ENCODE data around the gene PLOD1. TPM values are rescaled to one million over a fixed set of nuclear protein-coding genes. Genes with fewer than 3 reads are reported as not detected.

PLOD1 gene
- total and polyA plus RNA-seq, 2 experiments from 2014 or later = 22.4 to 62.9 TPM

- H3F3A ChIP-seq (replicated peaks; ENCODE audit: low read depth) = 0 out of 2 replicates have a peak, but pooled peaks cover 5% of the 10 kb centered on the region
- Mint-ChIP-seq H3K4me3 (peak overlapping the region; percentile 80; the same call in 2 of the 3 replicates), H3K9me3 (no peaks in the 10 kb centered on the region; the same call in 2 of the 3 replicates), H3K27ac (no peak overlapping the region), H3K36me3 (ENCODE audit: low read depth) (peaks cover 27% of the 10 kb centered on the region), H3K27me3 (ENCODE audit: insufficient read depth, low read depth, poor library complexity) (peaks cover 7% of the 10 kb centered on the region), H3K4me1 (peaks cover 21% of the 10 kb centered on the region)
- H2AFZ ChIP-seq = no peak overlapping the region
- H3K4me3 ChIP-seq = peak overlapping the region; percentile 59
- no peaks in the 10 kb centered on the region for H3K9me2 ChIP-seq (ENCODE audit: insufficient read depth)
- DNase-seq (ENCODE audit: low spot score) (no peak), ATAC-seq (peak; percentile 47)
- 0 out of 2 replicates have a peak, but pooled peaks cover 6% of the 10 kb centered on the region for H3K36me3 ChIP-seq (ENCODE audit: insufficient read depth)
- peaks cover 9% of the 10 kb centered on the region for H3K4me1 ChIP-seq (ENCODE audit: insufficient read depth)
- no peak overlapping the region for H3K27ac ChIP-seq (ENCODE audit: low read depth)
- peaks cover 33% of the 10 kb centered on the region for H3K79me2 ChIP-seq (replicated peaks; ENCODE audit: insufficient read depth)
- no peak for TF ChIP-seq STAT1 (IDR thresholded peaks at IDR 0.05; ENCODE audit: unreplicated experiment)
- TF ChIP-seq, protein P1, sequence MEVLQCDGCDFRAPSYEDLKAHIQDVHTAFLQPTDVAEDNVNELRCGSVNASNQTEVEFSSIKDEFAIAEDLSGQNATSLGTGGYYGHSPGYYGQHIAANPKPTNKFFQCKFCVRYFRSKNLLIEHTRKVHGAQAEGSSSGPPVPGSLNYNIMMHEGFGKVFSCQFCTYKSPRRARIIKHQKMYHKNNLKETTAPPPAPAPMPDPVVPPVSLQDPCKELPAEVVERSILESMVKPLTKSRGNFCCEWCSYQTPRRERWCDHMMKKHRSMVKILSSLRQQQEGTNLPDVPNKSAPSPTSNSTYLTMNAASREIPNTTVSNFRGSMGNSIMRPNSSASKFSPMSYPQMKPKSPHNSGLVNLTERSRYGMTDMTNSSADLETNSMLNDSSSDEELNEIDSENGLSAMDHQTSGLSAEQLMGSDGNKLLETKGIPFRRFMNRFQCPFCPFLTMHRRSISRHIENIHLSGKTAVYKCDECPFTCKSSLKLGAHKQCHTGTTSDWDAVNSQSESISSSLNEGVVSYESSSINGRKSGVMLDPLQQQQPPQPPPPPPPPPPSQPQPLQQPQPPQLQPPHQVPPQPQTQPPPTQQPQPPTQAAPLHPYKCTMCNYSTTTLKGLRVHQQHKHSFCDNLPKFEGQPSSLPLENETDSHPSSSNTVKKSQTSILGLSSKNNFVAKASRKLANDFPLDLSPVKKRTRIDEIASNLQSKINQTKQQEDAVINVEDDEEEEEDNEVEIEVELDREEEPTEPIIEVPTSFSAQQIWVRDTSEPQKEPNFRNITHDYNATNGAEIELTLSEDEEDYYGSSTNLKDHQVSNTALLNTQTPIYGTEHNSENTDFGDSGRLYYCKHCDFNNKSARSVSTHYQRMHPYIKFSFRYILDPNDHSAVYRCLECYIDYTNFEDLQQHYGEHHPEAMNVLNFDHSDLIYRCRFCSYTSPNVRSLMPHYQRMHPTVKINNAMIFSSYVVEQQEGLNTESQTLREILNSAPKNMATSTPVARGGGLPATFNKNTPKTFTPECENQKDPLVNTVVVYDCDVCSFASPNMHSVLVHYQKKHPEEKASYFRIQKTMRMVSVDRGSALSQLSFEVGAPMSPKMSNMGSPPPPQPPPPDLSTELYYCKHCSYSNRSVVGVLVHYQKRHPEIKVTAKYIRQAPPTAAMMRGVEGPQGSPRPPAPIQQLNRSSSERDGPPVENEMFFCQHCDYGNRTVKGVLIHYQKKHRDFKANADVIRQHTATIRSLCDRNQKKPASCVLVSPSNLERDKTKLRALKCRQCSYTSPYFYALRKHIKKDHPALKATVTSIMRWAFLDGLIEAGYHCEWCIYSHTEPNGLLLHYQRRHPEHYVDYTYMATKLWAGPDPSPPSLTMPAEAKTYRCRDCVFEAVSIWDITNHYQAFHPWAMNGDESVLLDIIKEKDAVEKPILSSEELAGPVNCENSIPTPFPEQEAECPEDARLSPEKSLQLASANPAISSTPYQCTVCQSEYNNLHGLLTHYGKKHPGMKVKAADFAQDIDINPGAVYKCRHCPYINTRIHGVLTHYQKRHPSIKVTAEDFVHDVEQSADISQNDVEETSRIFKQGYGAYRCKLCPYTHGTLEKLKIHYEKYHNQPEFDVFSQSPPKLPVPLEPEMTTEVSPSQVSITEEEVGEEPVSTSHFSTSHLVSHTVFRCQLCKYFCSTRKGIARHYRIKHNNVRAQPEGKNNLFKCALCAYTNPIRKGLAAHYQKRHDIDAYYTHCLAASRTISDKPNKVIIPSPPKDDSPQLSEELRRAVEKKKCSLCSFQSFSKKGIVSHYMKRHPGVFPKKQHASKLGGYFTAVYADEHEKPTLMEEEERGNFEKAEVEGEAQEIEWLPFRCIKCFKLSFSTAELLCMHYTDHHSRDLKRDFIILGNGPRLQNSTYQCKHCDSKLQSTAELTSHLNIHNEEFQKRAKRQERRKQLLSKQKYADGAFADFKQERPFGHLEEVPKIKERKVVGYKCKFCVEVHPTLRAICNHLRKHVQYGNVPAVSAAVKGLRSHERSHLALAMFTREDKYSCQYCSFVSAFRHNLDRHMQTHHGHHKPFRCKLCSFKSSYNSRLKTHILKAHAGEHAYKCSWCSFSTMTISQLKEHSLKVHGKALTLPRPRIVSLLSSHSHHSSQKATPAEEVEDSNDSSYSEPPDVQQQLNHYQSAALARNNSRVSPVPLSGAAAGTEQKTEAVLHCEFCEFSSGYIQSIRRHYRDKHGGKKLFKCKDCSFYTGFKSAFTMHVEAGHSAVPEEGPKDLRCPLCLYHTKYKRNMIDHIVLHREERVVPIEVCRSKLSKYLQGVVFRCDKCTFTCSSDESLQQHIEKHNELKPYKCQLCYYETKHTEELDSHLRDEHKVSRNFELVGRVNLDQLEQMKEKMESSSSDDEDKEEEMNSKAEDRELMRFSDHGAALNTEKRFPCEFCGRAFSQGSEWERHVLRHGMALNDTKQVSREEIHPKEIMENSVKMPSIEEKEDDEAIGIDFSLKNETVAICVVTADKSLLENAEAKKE (CRISPR knock-in tag; IDR thresholded peaks at IDR 0.05) = no peak
- TF ChIP-seq, protein P2, sequence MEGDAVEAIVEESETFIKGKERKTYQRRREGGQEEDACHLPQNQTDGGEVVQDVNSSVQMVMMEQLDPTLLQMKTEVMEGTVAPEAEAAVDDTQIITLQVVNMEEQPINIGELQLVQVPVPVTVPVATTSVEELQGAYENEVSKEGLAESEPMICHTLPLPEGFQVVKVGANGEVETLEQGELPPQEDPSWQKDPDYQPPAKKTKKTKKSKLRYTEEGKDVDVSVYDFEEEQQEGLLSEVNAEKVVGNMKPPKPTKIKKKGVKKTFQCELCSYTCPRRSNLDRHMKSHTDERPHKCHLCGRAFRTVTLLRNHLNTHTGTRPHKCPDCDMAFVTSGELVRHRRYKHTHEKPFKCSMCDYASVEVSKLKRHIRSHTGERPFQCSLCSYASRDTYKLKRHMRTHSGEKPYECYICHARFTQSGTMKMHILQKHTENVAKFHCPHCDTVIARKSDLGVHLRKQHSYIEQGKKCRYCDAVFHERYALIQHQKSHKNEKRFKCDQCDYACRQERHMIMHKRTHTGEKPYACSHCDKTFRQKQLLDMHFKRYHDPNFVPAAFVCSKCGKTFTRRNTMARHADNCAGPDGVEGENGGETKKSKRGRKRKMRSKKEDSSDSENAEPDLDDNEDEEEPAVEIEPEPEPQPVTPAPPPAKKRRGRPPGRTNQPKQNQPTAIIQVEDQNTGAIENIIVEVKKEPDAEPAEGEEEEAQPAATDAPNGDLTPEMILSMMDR (conservative IDR thresholded peaks at IDR 0.05; ENCODE audit: low read depth in 2 of 2) = no peak
- TF ChIP-seq REST (IDR thresholded peaks at IDR 0.05; ENCODE audit: unreplicated experiment) = no peak
- no peak for TF ChIP-seq ZNF114 (CRISPR knock-in tag; IDR thresholded peaks at IDR 0.05)
- no peak for TF ChIP-seq NANOG (IDR thresholded peaks at IDR 0.05; ENCODE audit: borderline replicate concordance)
- no peak for TF ChIP-seq EZH2 (IDR thresholded peaks at IDR 0.05; ENCODE audit: low read depth, unreplicated experiment)
- peaks cover 22% of the 10 kb centered on the region for H4K20me1 ChIP-seq (replicated peaks; ENCODE audit: insufficient read depth)
- H3K27me3 ChIP-seq (ENCODE audit: insufficient read depth) = no peaks in the 10 kb centered on the region
- peak overlapping the region; percentile 87 for H3K4me2 ChIP-seq
These were observed 8.6 kb upstream of the PLOD1 start for GRCh38 chr1:11925938-11926292.
